Trophoblast cell (in vitro differentiated cells and primary cell): Measurements from ENCODE around the gene ARL8B.

Experiments used
- DNase-seq, 2 donors: peaks; one replicate each; pipeline ENCODE4 v3.0.0-alpha.2; 2016
- H2AFZ ChIP-seq: 2 replicates; pipeline ENCODE4 v1.6.1; 2013; ENCODE audit warnings: low read length, moderate library complexity, mild to moderate bottlenecking; ENCODE audit not compliant: insufficient read depth, poor library complexity
- H2AK5ac ChIP-seq: 2 replicates; pipeline ENCODE4 v1.6.1; 2013; ENCODE audit warnings: mild to moderate bottlenecking, low read length
- H2BK120ac ChIP-seq: 2 replicates; pipeline ENCODE4 v1.6.1; 2013; ENCODE audit warnings: low read length, mild to moderate bottlenecking, moderate library complexity; ENCODE audit not compliant: insufficient read depth, poor library complexity
- H2BK12ac ChIP-seq: 2 replicates; pipeline ENCODE4 v1.6.1; 2013; ENCODE audit warnings: mild to moderate bottlenecking, low read length, moderate library complexity
- H2BK5ac ChIP-seq: 2 replicates; pipeline ENCODE4 v1.6.1; 2013; ENCODE audit warnings: low read length, low read depth, moderate library complexity, mild to moderate bottlenecking; ENCODE audit not compliant: poor library complexity
- H3K14ac ChIP-seq: 2 replicates; pipeline ENCODE4 v1.6.1; 2013; ENCODE audit warnings: mild to moderate bottlenecking, low read length
- H3K18ac ChIP-seq: 2 replicates; pipeline ENCODE4 v1.6.1; 2013; ENCODE audit warnings: mild to moderate bottlenecking, low read length
- H3K23ac ChIP-seq: 2 replicates; pipeline ENCODE4 v1.6.1; 2013; ENCODE audit warnings: low read length
- H3K27ac ChIP-seq: 2 replicates; pipeline ENCODE4 v1.5.1; 2013; ENCODE audit warnings: low read depth, mild to moderate bottlenecking, inconsistent platforms, low read length, moderate library complexity
- H3K27me3 ChIP-seq: 2 replicates; pipeline ENCODE4 v1.6.1; 2013; ENCODE audit warnings: inconsistent platforms, mild to moderate bottlenecking, low read length, moderate library complexity; ENCODE audit not compliant: insufficient read depth
- H3K36me3 ChIP-seq, 2 experiments: 1 replicate in 1 of 2; 2 replicates in 1 of 2; pipeline ENCODE4 v1.6.1; 2013; ENCODE audit warnings: low read length in 2 of 2, mild to moderate bottlenecking in 2 of 2, moderate library complexity in 1 of 2; ENCODE audit not compliant: insufficient read depth in 2 of 2, control insufficient read depth in 1 of 2
- H3K4ac ChIP-seq: 2 replicates; pipeline ENCODE4 v1.6.1; 2013; ENCODE audit warnings: low read depth, mild to moderate bottlenecking, low read length, moderate library complexity
- H3K4me1 ChIP-seq, 2 experiments: 1 replicate in 1 of 2; 2 replicates in 1 of 2; pipeline ENCODE4 v1.6.1; 2013; ENCODE audit warnings: low read length in 2 of 2, mild to moderate bottlenecking in 2 of 2, moderate library complexity in 1 of 2; ENCODE audit not compliant: insufficient read depth in 2 of 2, control insufficient read depth in 1 of 2
- H3K4me2 ChIP-seq: 2 replicates; pipeline ENCODE4 v1.6.1; 2013; ENCODE audit warnings: inconsistent platforms, mild to moderate bottlenecking, low read length, moderate library complexity
- H3K4me3 ChIP-seq: 2 replicates; pipeline ENCODE4 v1.5.1; 2013; ENCODE audit warnings: mild to moderate bottlenecking, low read depth, low read length, inconsistent platforms
- H3K79me1 ChIP-seq: one replicate; pipeline ENCODE4 v1.6.1; 2013; ENCODE audit warnings: low read length
- H3K79me2 ChIP-seq: 2 replicates; pipeline ENCODE4 v1.6.1; 2013; ENCODE audit warnings: low read length, mild to moderate bottlenecking; ENCODE audit not compliant: control insufficient read depth, insufficient read depth, poor library complexity
- H3K9ac ChIP-seq: 2 replicates; pipeline ENCODE4 v1.6.1; 2013; ENCODE audit warnings: mild to moderate bottlenecking, low read length
- H3K9me3 ChIP-seq: 2 replicates; pipeline ENCODE4 v1.6.1; 2013; ENCODE audit warnings: low read depth, mild to moderate bottlenecking, control low read depth, inconsistent platforms, low read length; ENCODE audit not compliant: insufficient read depth
- H4K12ac ChIP-seq: 2 replicates; pipeline ENCODE4 v1.6.1; 2013; ENCODE audit warnings: low read depth, mild to moderate bottlenecking, low read length, moderate library complexity
- H4K8ac ChIP-seq: 2 replicates; pipeline ENCODE4 v1.6.1; 2013; ENCODE audit warnings: low read depth, mild to moderate bottlenecking, low read length, moderate library complexity
- H4K91ac ChIP-seq: one replicate; pipeline ENCODE4 v1.6.1; 2013; ENCODE audit warnings: low read depth, mild to moderate bottlenecking, low read length, moderate library complexity
- WGBS: extraction: QIAGEN DNeasy Blood & Tissue Kit; methylation state at CpG from one replicate; pipeline ENCODE4 v1.1.7; 2013; ENCODE audit warnings: missing lambda C conversion rate; ENCODE audit not compliant: insufficient read length, insufficient coverage; ENCODE audit errors: extremely low coverage; 5-methylcytosine and 5-hydroxymethylcytosine counted together

ARL8B gene

DNA sequence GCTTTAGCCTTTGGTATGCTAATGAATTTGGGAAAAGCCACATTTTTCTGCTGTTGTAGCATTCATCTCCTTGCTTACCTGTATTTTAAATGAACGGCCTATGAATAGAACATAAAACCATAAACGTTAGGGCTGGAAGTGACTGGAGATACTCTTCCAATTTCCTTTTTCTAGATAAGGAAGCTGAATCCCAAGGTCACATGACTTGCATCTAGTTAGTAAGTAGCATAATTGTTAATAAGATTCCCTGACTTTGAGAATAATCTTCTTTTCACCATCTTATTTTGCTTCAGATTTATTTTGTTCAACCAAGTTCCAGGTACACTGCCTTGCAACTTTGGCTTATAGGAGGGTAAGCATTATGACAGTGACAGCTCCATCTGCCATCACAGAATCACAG, 44.8 kb downstream of the ARL8B start:
- Histone ChIP-seq H3K9ac (no peak overlapping the region), H3K36me3 (peaks cover 0 to 6% of the 10 kb centered on the region in 2 experiments), H3K23ac (no peak overlapping the region), H3K4me1 (peaks cover 0 to 2% of the 10 kb centered on the region in 2 experiments), H3K14ac (no peak overlapping the region), H2AK5ac (no peak overlapping the region), H3K9me3 (no peaks in the 10 kb centered on the region), H3K4me2 (no peak overlapping the region), H3K18ac (no peak overlapping the region), H3K27ac (no peak overlapping the region), H2BK5ac (no peak overlapping the region), H3K4ac (no peak overlapping the region), H2AFZ (no peak overlapping the region), H3K4me3 (no peak overlapping the region), H3K79me2 (peaks cover 5% of the 10 kb centered on the region), H2BK120ac (no peak overlapping the region), H2BK12ac (no peak overlapping the region), H4K91ac (no peak overlapping the region), H4K8ac (no peak overlapping the region), H4K12ac (no peak overlapping the region), H3K79me1 (no peaks in the 10 kb centered on the region), H3K27me3 (no peaks in the 10 kb centered on the region)
- no peak for DNase-seq
- no CpG with 5 or more reads among the region's 2 CpGs for WGBS

GRCh38 chr3:5168110-5168509, 46.0 kb downstream of the ARL8B start:
- Histone ChIP-seq H2AK5ac (no peak overlapping the region), H3K18ac (no peak overlapping the region), H4K91ac (no peak overlapping the region), H2BK5ac (no peak overlapping the region), H2BK12ac (no peak overlapping the region), H3K4ac (no peak overlapping the region), H3K9me3 (no peaks in the 10 kb centered on the region), H3K27me3 (no peaks in the 10 kb centered on the region), H3K23ac (no peak overlapping the region), H3K14ac (no peak overlapping the region), H3K9ac (no peak overlapping the region), H2AFZ (no peak overlapping the region), H4K12ac (no peak overlapping the region), H3K79me1 (no peaks in the 10 kb centered on the region), H3K4me1 (no peaks in the 10 kb centered on the region), H3K4me3 (no peak overlapping the region), H3K79me2 (peaks cover 4% of the 10 kb centered on the region), H3K36me3 (peaks cover 2 to 6% of the 10 kb centered on the region in 2 experiments), H2BK120ac (no peak overlapping the region), H3K27ac (no peak overlapping the region), H4K8ac (no peak overlapping the region), H3K4me2 (no peak overlapping the region)
- no CpG with 5 or more reads among the region's 4 CpGs for WGBS
- DNase-seq = no peak

DNA sequence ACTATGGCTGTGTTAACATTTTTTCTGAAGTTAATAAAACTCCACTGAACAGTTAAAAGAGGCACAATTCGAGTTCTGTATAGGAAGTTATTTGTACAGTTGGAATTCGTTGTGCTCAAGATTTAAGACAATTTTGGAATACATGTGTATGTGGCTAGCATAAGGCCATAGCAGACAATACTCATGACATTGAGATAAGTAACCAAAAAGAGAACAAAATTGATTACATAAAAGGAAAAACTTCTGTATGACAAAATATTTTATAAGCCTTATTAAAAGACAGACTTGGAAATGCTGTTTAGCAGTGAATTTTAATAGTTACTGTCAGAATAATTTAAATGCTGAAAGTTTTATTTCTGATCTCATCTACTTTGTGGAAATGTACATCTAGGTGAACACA, 47.7 kb downstream of the ARL8B start:
- no peak overlapping the region for H3K18ac ChIP-seq
- no peak overlapping the region for H4K8ac ChIP-seq
- no peak overlapping the region for H4K12ac ChIP-seq
- no peak overlapping the region for H3K23ac ChIP-seq
- H2BK12ac ChIP-seq = no peak overlapping the region
- H2AK5ac ChIP-seq = no peak overlapping the region
- no peak overlapping the region for H3K14ac ChIP-seq
- no peak overlapping the region for H3K4me3 ChIP-seq
- peaks cover 4% of the 10 kb centered on the region for H3K79me2 ChIP-seq
- H3K36me3 ChIP-seq = peaks cover 4 to 11% of the 10 kb centered on the region in 2 experiments
- no peaks in the 10 kb centered on the region for H3K27me3 ChIP-seq
- H3K79me1 ChIP-seq = no peaks in the 10 kb centered on the region
- H3K9me3 ChIP-seq = no peaks in the 10 kb centered on the region
- no peak overlapping the region for H2BK5ac ChIP-seq
- H3K9ac ChIP-seq = no peak overlapping the region
- no CpG with 5 or more reads among the region's 2 CpGs for WGBS
- no peaks in the 10 kb centered on the region for H3K4me1 ChIP-seq
- H2AFZ ChIP-seq = no peak overlapping the region
- no peak overlapping the region for H4K91ac ChIP-seq
- H2BK120ac ChIP-seq = no peak overlapping the region
- no peak overlapping the region for H3K27ac ChIP-seq
- H3K4ac ChIP-seq = no peak overlapping the region
- H3K4me2 ChIP-seq = no peak overlapping the region
- DNase-seq = no peak

DNA sequence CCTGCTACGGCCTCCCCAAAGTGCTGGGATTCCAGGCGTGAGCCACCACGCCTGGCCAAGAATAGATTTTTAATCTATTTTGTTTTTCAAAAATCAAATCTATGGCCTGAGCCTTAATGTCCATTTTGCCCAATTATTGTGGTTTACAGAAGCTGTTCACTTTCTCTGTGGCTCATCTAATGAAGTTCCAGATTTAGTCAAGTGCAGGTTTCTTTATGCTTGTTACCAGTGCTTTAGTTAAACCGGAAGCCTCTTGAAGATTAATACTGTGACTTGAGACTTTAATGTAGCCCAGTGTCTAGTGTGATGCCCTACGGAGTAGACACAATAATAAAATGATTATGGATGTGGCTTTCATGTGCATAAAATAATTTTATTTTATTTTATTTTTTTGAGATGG, 48.9 kb downstream of the ARL8B start:
- DNase-seq = no peak
- Histone ChIP-seq H3K79me2 (peaks cover 4% of the 10 kb centered on the region), H3K4me1 (no peaks in the 10 kb centered on the region), H4K12ac (no peak overlapping the region), H3K4ac (no peak overlapping the region), H2AK5ac (no peak overlapping the region), H3K36me3 (peaks cover 8 to 12% of the 10 kb centered on the region in 2 experiments), H3K9ac (no peak overlapping the region), H3K14ac (no peak overlapping the region), H3K27ac (no peak overlapping the region), H3K27me3 (no peaks in the 10 kb centered on the region), H2BK120ac (no peak overlapping the region), H3K23ac (no peak overlapping the region), H3K18ac (no peak overlapping the region), H3K79me1 (no peaks in the 10 kb centered on the region), H2BK12ac (no peak overlapping the region), H3K9me3 (no peaks in the 10 kb centered on the region), H3K4me2 (no peak overlapping the region), H4K91ac (no peak overlapping the region), H2AFZ (no peak overlapping the region), H4K8ac (no peak overlapping the region), H2BK5ac (no peak overlapping the region), H3K4me3 (no peak overlapping the region)
- no CpG with 5 or more reads among the region's 5 CpGs for WGBS
